DND-41 (cell line): ENCODE results near the gene ANP32E.

Experiments used
- ATAC-seq: fragments of 200-7000 bp; cut with Tn5 transposase; 3 replicates; pipeline ENCODE4 v1.9.1; 2021; ENCODE audit warnings: low read depth; ENCODE audit not compliant: insufficient read depth
- DNase-seq: peaks from one replicate; pipeline ENCODE4 v3.0.0-alpha.2; 2020
- H2AFZ ChIP-seq: 2 replicates; pipeline ENCODE4 v1.6.0; 2012; ENCODE audit warnings: low read depth, low read length
- H3K27ac ChIP-seq: 2 replicates; pipeline ENCODE4 v1.5.1; 2012; ENCODE audit warnings: low read length, inconsistent platforms
- H3K27me3 ChIP-seq: fragments of 200-600 bp; sonication (generic); 2 replicates; pipeline ENCODE4 v1.6.0; 2012; ENCODE audit warnings: low read length, mild to moderate bottlenecking, inconsistent platforms; ENCODE audit not compliant: insufficient read depth, poor library complexity
- H3K36me3 ChIP-seq: 2 replicates; pipeline ENCODE4 v1.5.1; 2012; ENCODE audit warnings: low read length, inconsistent platforms; ENCODE audit not compliant: insufficient read depth
- H3K4me1 ChIP-seq: 2 replicates; pipeline ENCODE4 v1.5.1; 2012; ENCODE audit warnings: mild to moderate bottlenecking, low read length; ENCODE audit not compliant: insufficient read depth
- H3K4me2 ChIP-seq: 2 replicates; pipeline ENCODE4 v1.6.0; 2012; ENCODE audit warnings: mild to moderate bottlenecking, moderate library complexity, low read length, inconsistent platforms; ENCODE audit not compliant: insufficient read depth
- H3K4me3 ChIP-seq, 2 experiments: fragments of 200-600 bp in 1 of 2; shearing (Covaris generic) in 1 of 2; 2 replicates each; pipeline ENCODE4 v1.5.1; 2012 to 2016; ENCODE audit warnings: inconsistent platforms in 2 of 2, low read length in 2 of 2, mild to moderate bottlenecking in 2 of 2, low read depth in 1 of 2, moderate library complexity in 1 of 2
- H3K79me2 ChIP-seq: 2 replicates; pipeline ENCODE4 v1.6.0; 2012; ENCODE audit warnings: low read length, inconsistent platforms; ENCODE audit not compliant: insufficient read depth
- H3K9ac ChIP-seq: 2 replicates; pipeline ENCODE4 v1.6.0; 2012; ENCODE audit warnings: low read depth, mild to moderate bottlenecking, inconsistent platforms, low read length, moderate library complexity
- H3K9me3 ChIP-seq: 2 replicates; pipeline ENCODE4 v1.5.1; 2012; ENCODE audit warnings: low read length, moderate library complexity, mild to moderate bottlenecking, inconsistent platforms; ENCODE audit not compliant: insufficient read depth, severe bottlenecking
- H4K20me1 ChIP-seq: 2 replicates; pipeline ENCODE4 v1.6.0; 2012; ENCODE audit warnings: low read length; ENCODE audit not compliant: insufficient read depth
- EZH2 ChIP-seq: IDR thresholded peaks from 3 replicates; pipeline ENCODE4 v1.6.1; 2012; ENCODE audit warnings: borderline replicate concordance, low read depth, mild to moderate bottlenecking, moderate library complexity, low read length, inconsistent platforms; ENCODE audit not compliant: severe bottlenecking
- TF ChIP-seq, protein P1 (sequence below): IDR thresholded peaks from 2 replicates; pipeline ENCODE4 v1.5.1; 2012; ENCODE audit warnings: borderline replicate concordance, low read length, moderate library complexity, mild to moderate bottlenecking; ENCODE audit not compliant: poor library complexity, severe bottlenecking; ENCODE audit errors: extremely low read depth

Gene ANP32E

GRCh38 chr1:150182247-150182646 is 53.7 kb downstream of the ANP32E start:
- DNase-seq: no peak
- H2AFZ ChIP-seq: peak overlapping the region; percentile 33; the same call in 1 of the 2 replicates
- no peak for ATAC-seq

GRCh38 chr1:150180474-150180873 is 55.4 kb downstream of the ANP32E start:
- H3K27ac ChIP-seq: no peak overlapping the region
- no peak overlapping the region for H3K4me2 ChIP-seq
- H3K9ac ChIP-seq: no peak overlapping the region
- no peak overlapping the region for H3K4me3 ChIP-seq
- no peaks in the 10 kb centered on the region for H3K27me3 ChIP-seq
- no peak overlapping the region for H2AFZ ChIP-seq
- no peak for DNase-seq
- H3K36me3 ChIP-seq: no peaks in the 10 kb centered on the region
- no peak for TF ChIP-seq EZH2
- TF ChIP-seq, protein P1, sequence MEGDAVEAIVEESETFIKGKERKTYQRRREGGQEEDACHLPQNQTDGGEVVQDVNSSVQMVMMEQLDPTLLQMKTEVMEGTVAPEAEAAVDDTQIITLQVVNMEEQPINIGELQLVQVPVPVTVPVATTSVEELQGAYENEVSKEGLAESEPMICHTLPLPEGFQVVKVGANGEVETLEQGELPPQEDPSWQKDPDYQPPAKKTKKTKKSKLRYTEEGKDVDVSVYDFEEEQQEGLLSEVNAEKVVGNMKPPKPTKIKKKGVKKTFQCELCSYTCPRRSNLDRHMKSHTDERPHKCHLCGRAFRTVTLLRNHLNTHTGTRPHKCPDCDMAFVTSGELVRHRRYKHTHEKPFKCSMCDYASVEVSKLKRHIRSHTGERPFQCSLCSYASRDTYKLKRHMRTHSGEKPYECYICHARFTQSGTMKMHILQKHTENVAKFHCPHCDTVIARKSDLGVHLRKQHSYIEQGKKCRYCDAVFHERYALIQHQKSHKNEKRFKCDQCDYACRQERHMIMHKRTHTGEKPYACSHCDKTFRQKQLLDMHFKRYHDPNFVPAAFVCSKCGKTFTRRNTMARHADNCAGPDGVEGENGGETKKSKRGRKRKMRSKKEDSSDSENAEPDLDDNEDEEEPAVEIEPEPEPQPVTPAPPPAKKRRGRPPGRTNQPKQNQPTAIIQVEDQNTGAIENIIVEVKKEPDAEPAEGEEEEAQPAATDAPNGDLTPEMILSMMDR: no peak
- no peaks in the 10 kb centered on the region for H4K20me1 ChIP-seq
- no peak for ATAC-seq
- H3K4me1 ChIP-seq: no peaks in the 10 kb centered on the region
- no peaks in the 10 kb centered on the region for H3K9me3 ChIP-seq
- H3K79me2 ChIP-seq: no peaks in the 10 kb centered on the region

More at GRCh38 chr1:150182247-150182646, 53.7 kb downstream of the ANP32E start:
- Histone ChIP-seq H4K20me1 (no peaks in the 10 kb centered on the region), H3K9ac (no peak overlapping the region), H3K27me3 (no peaks in the 10 kb centered on the region), H3K36me3 (no peaks in the 10 kb centered on the region), H3K9me3 (no peaks in the 10 kb centered on the region), H3K4me2 (no peak overlapping the region), H3K4me1 (peaks cover 8% of the 10 kb centered on the region; the same call in 1 of the 2 replicates), H3K79me2 (no peaks in the 10 kb centered on the region), H3K27ac (no peak overlapping the region), H3K4me3 (no peak overlapping the region)
- no peak for TF ChIP-seq EZH2
- TF ChIP-seq, protein P1: no peak

DNA sequence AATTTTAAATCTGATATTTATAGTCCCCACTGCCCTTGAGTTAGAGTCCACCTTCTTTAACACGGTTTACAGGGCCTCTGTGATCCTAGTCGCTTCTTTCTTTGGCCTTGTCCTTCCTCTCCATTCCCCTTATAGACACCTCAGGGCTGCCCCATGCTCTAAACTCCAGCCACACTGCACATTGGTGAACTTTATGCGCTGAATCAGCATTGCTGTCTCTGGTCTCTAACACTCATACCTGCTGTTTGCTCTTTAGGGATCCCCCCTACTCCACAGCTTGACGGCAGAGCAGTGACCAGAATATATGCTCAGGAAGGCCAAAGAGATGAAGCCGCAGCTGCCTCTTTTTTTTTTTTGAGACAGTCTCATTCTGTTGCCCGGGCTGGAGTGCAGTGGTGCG is 56.0 kb downstream of the ANP32E start:
- H3K4me3 ChIP-seq: no peak overlapping the region
- TF ChIP-seq EZH2: no peak
- TF ChIP-seq, protein P1: no peak

GRCh38 chr1:150178548-150178947 is 57.4 kb downstream of the ANP32E start:
- DNase-seq (no peak), ATAC-seq (no peak)
- Histone ChIP-seq H3K4me2 (no peak overlapping the region), H2AFZ (no peak overlapping the region), H3K4me3 (no peak overlapping the region), H3K36me3 (no peaks in the 10 kb centered on the region), H3K4me1 (no peaks in the 10 kb centered on the region), H3K9me3 (no peaks in the 10 kb centered on the region), H4K20me1 (no peaks in the 10 kb centered on the region), H3K27me3 (no peaks in the 10 kb centered on the region), H3K27ac (no peak overlapping the region), H3K9ac (no peak overlapping the region), H3K79me2 (no peaks in the 10 kb centered on the region)
- TF ChIP-seq EZH2: no peak
- TF ChIP-seq, protein P1: no peak

More for the DNA sequence above, 56.0 kb downstream of the ANP32E start:
- ATAC-seq: no peak
- no peak overlapping the region for H3K4me2 ChIP-seq
- H3K27me3 ChIP-seq: no peaks in the 10 kb centered on the region
- H3K79me2 ChIP-seq: no peaks in the 10 kb centered on the region
- no peak for DNase-seq
- H3K9me3 ChIP-seq: no peaks in the 10 kb centered on the region
- no peaks in the 10 kb centered on the region for H3K4me1 ChIP-seq
- no peak overlapping the region for H3K27ac ChIP-seq
- H3K9ac ChIP-seq: no peak overlapping the region
- H2AFZ ChIP-seq: no peak overlapping the region
- H3K36me3 ChIP-seq: no peaks in the 10 kb centered on the region
- no peaks in the 10 kb centered on the region for H4K20me1 ChIP-seq
